ENCODE measurements around the gene MAP4K3. TPM values are rescaled to one million over a fixed set of nuclear protein-coding genes. Genes with fewer than 3 reads are reported as not detected.

The MAP4K3 gene
- total RNA-seq, 1 donor from 2014 or later: 48.1 TPM

DNA sequence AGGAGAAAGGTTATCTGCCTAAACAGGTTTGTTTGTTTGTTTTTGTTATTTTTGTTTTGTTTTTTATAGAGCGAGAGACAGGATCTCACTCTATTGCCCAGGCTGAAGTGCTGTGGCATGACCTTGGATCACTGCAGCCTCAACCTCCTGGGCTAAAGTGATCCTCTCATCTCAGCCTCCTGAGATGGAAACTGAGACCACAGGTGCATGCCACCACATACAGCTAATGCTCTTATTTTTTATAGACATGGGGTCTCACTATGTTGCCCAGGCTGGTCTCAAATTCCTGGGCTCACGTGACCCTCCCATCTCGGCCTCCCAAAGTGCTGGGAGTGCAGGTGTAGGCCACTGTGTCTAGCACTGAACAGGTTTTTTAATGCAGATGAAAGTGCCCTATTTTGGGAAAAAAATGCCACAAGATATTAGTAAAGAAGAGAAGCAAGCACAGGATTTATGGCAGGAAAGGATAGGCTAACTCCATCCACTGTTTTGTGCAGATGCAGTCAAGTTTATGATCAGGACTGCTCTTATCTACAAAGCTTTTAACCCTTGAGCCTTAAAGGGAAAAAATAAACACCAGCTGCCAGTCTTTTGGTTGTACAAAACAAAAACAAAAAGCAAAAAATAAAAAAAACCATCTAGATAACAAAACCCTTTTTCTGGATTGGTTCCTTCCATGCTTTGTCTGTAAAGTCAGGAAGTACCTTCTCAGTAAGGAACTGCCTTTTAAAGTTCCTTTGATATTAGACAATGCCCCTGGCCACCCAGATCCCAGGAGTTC lies 29.4 kb downstream of the MAP4K3 start:
- Mint-ChIP-seq H3K9me3 (ENCODE audit: unreplicated experiment) (no peaks in the 10 kb centered on the region), H3K27me3 (ENCODE audit: unreplicated experiment) (no peaks in the 10 kb centered on the region), H3K4me3 (ENCODE audit: unreplicated experiment) (no peak overlapping the region), H3K27ac (ENCODE audit: unreplicated experiment) (no peak overlapping the region), H3K36me3 (ENCODE audit: unreplicated experiment) (no peaks in the 10 kb centered on the region), H3K4me1 (ENCODE audit: low read depth, unreplicated experiment) (peaks cover 19% of the 10 kb centered on the region)
- TF ChIP-seq, protein P1, sequence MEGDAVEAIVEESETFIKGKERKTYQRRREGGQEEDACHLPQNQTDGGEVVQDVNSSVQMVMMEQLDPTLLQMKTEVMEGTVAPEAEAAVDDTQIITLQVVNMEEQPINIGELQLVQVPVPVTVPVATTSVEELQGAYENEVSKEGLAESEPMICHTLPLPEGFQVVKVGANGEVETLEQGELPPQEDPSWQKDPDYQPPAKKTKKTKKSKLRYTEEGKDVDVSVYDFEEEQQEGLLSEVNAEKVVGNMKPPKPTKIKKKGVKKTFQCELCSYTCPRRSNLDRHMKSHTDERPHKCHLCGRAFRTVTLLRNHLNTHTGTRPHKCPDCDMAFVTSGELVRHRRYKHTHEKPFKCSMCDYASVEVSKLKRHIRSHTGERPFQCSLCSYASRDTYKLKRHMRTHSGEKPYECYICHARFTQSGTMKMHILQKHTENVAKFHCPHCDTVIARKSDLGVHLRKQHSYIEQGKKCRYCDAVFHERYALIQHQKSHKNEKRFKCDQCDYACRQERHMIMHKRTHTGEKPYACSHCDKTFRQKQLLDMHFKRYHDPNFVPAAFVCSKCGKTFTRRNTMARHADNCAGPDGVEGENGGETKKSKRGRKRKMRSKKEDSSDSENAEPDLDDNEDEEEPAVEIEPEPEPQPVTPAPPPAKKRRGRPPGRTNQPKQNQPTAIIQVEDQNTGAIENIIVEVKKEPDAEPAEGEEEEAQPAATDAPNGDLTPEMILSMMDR (IDR thresholded peaks at IDR 0.05; ENCODE audit: partially characterized antibody, unreplicated experiment): no peak
- DNase-seq: no peak

GRCh38 chr2:39405364-39405763 lies 31.7 kb downstream of the MAP4K3 start:
- DNase-seq: no peak
- Mint-ChIP-seq H3K27ac (ENCODE audit: unreplicated experiment) (no peak overlapping the region), H3K4me3 (ENCODE audit: unreplicated experiment) (no peak overlapping the region), H3K4me1 (ENCODE audit: low read depth, unreplicated experiment) (peaks cover 18% of the 10 kb centered on the region), H3K9me3 (ENCODE audit: unreplicated experiment) (no peaks in the 10 kb centered on the region), H3K27me3 (ENCODE audit: unreplicated experiment) (no peaks in the 10 kb centered on the region), H3K36me3 (ENCODE audit: unreplicated experiment) (no peaks in the 10 kb centered on the region)
- TF ChIP-seq, protein P1 (IDR thresholded peaks at IDR 0.05; ENCODE audit: partially characterized antibody, unreplicated experiment): no peak

GRCh38 chr2:39403311-39403710 lies 33.8 kb downstream of the MAP4K3 start:
- H3K36me3 Mint-ChIP-seq (ENCODE audit: unreplicated experiment): no peaks in the 10 kb centered on the region
- no peak overlapping the region for H3K4me3 Mint-ChIP-seq (ENCODE audit: unreplicated experiment)
- no peak for DNase-seq
- no peaks in the 10 kb centered on the region for H3K9me3 Mint-ChIP-seq (ENCODE audit: unreplicated experiment)
- no peaks in the 10 kb centered on the region for H3K27me3 Mint-ChIP-seq (ENCODE audit: unreplicated experiment)
- TF ChIP-seq, protein P1 (IDR thresholded peaks at IDR 0.05; ENCODE audit: partially characterized antibody, unreplicated experiment): no peak
- peaks cover 16% of the 10 kb centered on the region for H3K4me1 Mint-ChIP-seq (ENCODE audit: low read depth, unreplicated experiment)
- H3K27ac Mint-ChIP-seq (ENCODE audit: unreplicated experiment): no peak overlapping the region

- H3K9me3 Mint-ChIP-seq (ENCODE audit: unreplicated experiment): no peaks in the 10 kb centered on the region
- no peak for DNase-seq
- H3K4me3 Mint-ChIP-seq (ENCODE audit: unreplicated experiment): no peak overlapping the region
- H3K36me3 Mint-ChIP-seq (ENCODE audit: unreplicated experiment): no peaks in the 10 kb centered on the region
- H3K27me3 Mint-ChIP-seq (ENCODE audit: unreplicated experiment): no peaks in the 10 kb centered on the region
- TF ChIP-seq, protein P1 (IDR thresholded peaks at IDR 0.05; ENCODE audit: partially characterized antibody, unreplicated experiment): no peak
- H3K4me1 Mint-ChIP-seq (ENCODE audit: low read depth, unreplicated experiment): peaks cover 12% of the 10 kb centered on the region
- H3K27ac Mint-ChIP-seq (ENCODE audit: unreplicated experiment): no peak overlapping the region
These were observed 35.8 kb downstream of the MAP4K3 start for GRCh38 chr2:39401319-39401718.

DNA sequence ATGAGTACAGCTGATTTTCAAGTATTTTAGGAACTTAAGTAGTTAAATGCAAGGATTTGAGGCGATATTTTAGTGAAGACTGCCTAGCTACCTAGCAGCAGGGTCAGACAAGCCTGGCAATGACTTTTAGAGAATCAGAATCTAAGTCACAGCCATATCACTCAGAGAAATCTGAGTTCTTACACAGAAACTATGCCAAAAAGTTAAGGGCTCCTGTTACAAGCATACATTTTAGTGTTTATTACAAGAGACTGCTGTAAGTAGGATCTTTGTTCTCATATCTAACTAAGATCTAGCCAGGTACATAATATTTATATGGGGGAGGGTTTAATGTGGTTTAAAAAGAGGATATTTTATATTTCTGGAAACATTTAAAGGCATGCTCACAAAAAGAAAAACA lies 37.5 kb downstream of the MAP4K3 start:
- Mint-ChIP-seq H3K4me3 (ENCODE audit: unreplicated experiment) (no peak overlapping the region), H3K4me1 (ENCODE audit: low read depth, unreplicated experiment) (peaks cover 9% of the 10 kb centered on the region), H3K36me3 (ENCODE audit: unreplicated experiment) (no peaks in the 10 kb centered on the region), H3K27ac (ENCODE audit: unreplicated experiment) (no peak overlapping the region), H3K27me3 (ENCODE audit: unreplicated experiment) (no peaks in the 10 kb centered on the region), H3K9me3 (ENCODE audit: unreplicated experiment) (no peaks in the 10 kb centered on the region)
- no peak for DNase-seq
- TF ChIP-seq, protein P1 (IDR thresholded peaks at IDR 0.05; ENCODE audit: partially characterized antibody, unreplicated experiment): no peak
